GM18502 (cell line): ENCODE results near the gene STX19.
"Not testable (repeated sequence)": the region's sequence is repeated elsewhere in the genome, so short reads cannot be mapped to it uniquely, and the experiment has no call there.

ENCODE experiments used
- ATAC-seq: cut with Tn5 transposase; IDR thresholded peaks from one replicate; pipeline ENCODE4 v1.9.1; 2021; ENCODE audit warnings: mild to moderate bottlenecking; ENCODE audit not compliant: unreplicated experiment, poor library complexity

STX19 gene

GRCh38 chr3:93981649-93982048 lies 46.7 kb downstream of the STX19 start:
- ATAC-seq: no peak

GRCh38 chr3:93979850-93980676 lies 48.3 kb downstream of the STX19 start, which contains the start of gene ARL13B:
Gene ARL13B, plus strand, starts transcription at chr3:93980155. Its CDS starts 269 bp downstream, at chr3:93980424.
- ATAC-seq: peak; percentile 100

- peak; percentile 89 for ATAC-seq
Observed at GRCh38 chr3:93973131-93974126, 55.0 kb downstream of the STX19 start, which contains the start of gene PROS1. Gene PROS1, minus strand, starts transcription at chr3:93973896. Its CDS starts 147 bp downstream, at chr3:93973749.

GRCh38 chr3:93969997-93970396 lies 58.4 kb downstream of the STX19 start:
- ATAC-seq: no peak

GRCh38 chr3:93969443-93969842 lies 59.0 kb downstream of the STX19 start:
- ATAC-seq: no peak

- ATAC-seq: not testable (repeated sequence)
Observed at GRCh38 chr3:93965106-93965505, 63.3 kb downstream of the STX19 start.
